ENCODE data around the gene NPS. TPM values are rescaled to one million over a fixed set of nuclear protein-coding genes. Genes with fewer than 3 reads are reported as not detected.

Gene NPS
- total and polyA plus RNA-seq, 12 donors: not detected

GRCh38 chr10:127526161-127526560 is 22.9 kb upstream of the NPS start:
- Histone ChIP-seq H3K4me3 (no peak overlapping the region), H3K4me1 (peaks cover 0 to 21% (median 4%) of the 10 kb centered on the region in 9 donors), H3K36me3 (no peaks in the 10 kb centered on the region), H3K9me3 (peaks cover 0 to 4% (median 0%) of the 10 kb centered on the region in 11 donors), H3K27ac (no peak overlapping the region), H3K27me3 (peaks cover 0 to 10% (median 0%) of the 10 kb centered on the region in 7 donors)
- WGBS, 2 donors: 77 to 84% methylated on average over 4 of the region's 4 CpGs
- DNase-seq (no peak), ATAC-seq (no peak)
- no peak for TF ChIP-seq CTCF (IDR thresholded peaks at IDR 0.05)
- intact Hi-C loops (cut with DNase I): no loop called here

- Histone ChIP-seq H3K27ac (peak overlapping the region in 9 of 10 donors; percentile 9 to 73 (median 45)), H3K9me3 (peaks cover 0 to 4% (median 0%) of the 10 kb centered on the region in 11 donors), H3K4me3 (no peak overlapping the region), H3K27me3 (peaks cover 0 to 10% (median 0%) of the 10 kb centered on the region in 7 donors), H3K36me3 (no peaks in the 10 kb centered on the region), H3K4me1 (peaks cover 0 to 21% (median 4%) of the 10 kb centered on the region in 9 donors)
- DNase-seq (no peak), ATAC-seq (peak in 4 of 8 donors; percentile 26 to 75 (median 69))
- TF ChIP-seq CTCF (IDR thresholded peaks at IDR 0.05): no peak
- intact Hi-C loops (cut with DNase I): no loop called here
- WGBS, 2 donors: 47 to 61% methylated on average over 4 of the region's 4 CpGs
These were observed 21.8 kb upstream of the NPS start for GRCh38 chr10:127527320-127527719.

GRCh38 chr10:127527891-127528290 is 21.2 kb upstream of the NPS start:
- peak; percentile 45 to 65 for DNase-seq
- H3K9me3 ChIP-seq: peaks cover 0 to 4% (median 0%) of the 10 kb centered on the region in 11 donors
- intact Hi-C loops (cut with DNase I): no loop called here
- peak overlapping the region in 8 of 10 donors; percentile 9 to 73 (median 54) for H3K27ac ChIP-seq
- ATAC-seq: peak; percentile 67 to 96 (median 88)
- H3K4me1 ChIP-seq: peaks cover 0 to 21% (median 4%) of the 10 kb centered on the region in 9 donors
- H3K36me3 ChIP-seq: no peaks in the 10 kb centered on the region
- 38 to 45% methylated on average over 8 of the region's 8 CpGs for WGBS, 2 donors
- no peak for TF ChIP-seq CTCF (IDR thresholded peaks at IDR 0.05)
- no peak overlapping the region for H3K4me3 ChIP-seq
- peaks cover 0 to 10% (median 0%) of the 10 kb centered on the region in 7 donors for H3K27me3 ChIP-seq

GRCh38 chr10:127532193-127532592 is 16.9 kb upstream of the NPS start:
- H3K4me3 ChIP-seq: no peak overlapping the region
- no peak for TF ChIP-seq CTCF (IDR thresholded peaks at IDR 0.05)
- H3K36me3 ChIP-seq: no peaks in the 10 kb centered on the region
- peaks cover 0 to under 1% (median 0%) of the 10 kb centered on the region in 11 donors for H3K9me3 ChIP-seq
- DNase-seq: no peak
- H3K27ac ChIP-seq: no peak overlapping the region
- H3K4me1 ChIP-seq: peaks cover 0 to 17% (median 3%) of the 10 kb centered on the region in 9 donors
- ATAC-seq: no peak
- peaks cover 0 to 5% (median 0%) of the 10 kb centered on the region in 7 donors for H3K27me3 ChIP-seq
- WGBS, 2 donors: 89 to 90% methylated on average over 6 of the region's 6 CpGs
- intact Hi-C loops (cut with DNase I): no loop called here
